Right forelimb (tissue), 1 donor: Measurements from ENCODE around the gene GREM2.

Experiments
- DNase-seq: peaks from one replicate; pipeline ENCODE4 v3.0.0-alpha.2; 2018

The GREM2 gene

DNA sequence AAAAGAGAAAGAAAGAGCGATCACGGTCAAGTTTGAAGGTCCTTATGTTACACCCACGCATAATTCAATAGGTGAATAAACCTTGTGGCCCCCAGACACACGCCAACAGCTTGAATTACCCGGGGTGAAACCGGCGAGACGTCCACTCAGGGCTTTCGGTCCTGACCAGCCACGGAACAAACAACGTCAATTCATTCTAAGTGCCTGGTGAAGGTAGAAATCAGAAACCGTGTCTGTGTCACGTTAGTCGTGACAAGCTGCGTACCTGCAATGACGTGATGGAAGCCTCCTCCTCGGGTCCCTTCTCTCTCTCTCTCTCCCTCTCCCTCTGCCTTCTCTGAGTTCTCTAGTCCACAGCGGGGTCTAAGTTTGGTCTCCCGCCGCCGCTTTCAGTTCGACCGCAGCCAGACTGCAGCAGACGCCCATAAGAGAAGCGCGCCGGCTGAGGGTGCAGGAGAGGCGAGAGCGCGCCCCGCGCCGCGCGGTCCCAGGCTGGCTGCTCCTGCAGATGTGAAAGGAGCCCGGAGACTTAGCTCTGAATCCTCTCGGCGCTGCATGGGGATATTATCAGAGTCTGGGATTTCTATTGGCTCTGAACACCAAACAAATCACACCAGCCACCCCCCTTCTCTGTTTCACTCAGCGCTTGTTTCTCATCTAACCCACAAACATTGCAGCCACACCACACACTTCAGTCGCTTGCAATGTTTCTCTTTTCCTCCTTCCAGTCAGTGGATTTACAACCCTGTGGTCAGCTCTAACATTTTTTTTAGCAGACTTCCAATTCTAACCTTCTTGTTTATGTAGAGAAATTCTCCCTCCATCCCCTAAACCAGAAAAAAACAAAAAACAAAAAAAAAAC, at the start of gene GREM2:
GREM2 (minus strand) TSS at position 537 of the 862 bp plus-strand sequence. CDS start 118,680 bp downstream, outside the sequence.
- peak; percentile 83 for DNase-seq

DNA sequence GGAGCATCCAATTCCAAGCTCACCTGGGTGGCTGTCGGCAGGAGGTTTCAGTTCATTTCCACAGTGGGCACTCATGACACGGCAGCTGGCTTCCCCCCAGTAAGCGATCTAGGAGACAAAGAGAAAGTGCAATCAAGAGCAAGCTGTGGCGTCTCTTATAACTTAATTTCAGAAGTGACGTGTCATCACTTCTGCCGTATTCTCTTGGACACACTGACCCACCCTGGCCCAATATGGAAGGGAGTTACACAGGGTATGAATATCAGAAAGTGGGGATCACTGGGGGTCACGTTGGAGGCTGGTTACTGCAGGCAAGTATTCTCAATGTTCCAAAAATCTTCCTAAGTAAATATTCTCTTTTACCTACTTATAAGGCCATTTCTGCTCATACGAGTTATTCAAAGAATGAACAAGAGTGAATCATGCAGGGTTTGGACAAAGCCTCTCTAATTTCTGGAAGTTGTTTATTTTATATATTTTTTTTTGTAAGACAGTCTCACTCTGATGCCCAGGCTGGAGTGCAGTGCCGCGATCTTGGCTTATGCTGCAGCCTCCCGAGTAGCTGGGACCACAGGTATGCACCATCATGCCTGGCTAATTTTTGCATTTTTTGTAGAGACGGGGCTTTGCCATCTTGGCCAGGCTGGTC, 46.5 kb upstream of the GREM2 start:
- DNase-seq, result no peak

DNA sequence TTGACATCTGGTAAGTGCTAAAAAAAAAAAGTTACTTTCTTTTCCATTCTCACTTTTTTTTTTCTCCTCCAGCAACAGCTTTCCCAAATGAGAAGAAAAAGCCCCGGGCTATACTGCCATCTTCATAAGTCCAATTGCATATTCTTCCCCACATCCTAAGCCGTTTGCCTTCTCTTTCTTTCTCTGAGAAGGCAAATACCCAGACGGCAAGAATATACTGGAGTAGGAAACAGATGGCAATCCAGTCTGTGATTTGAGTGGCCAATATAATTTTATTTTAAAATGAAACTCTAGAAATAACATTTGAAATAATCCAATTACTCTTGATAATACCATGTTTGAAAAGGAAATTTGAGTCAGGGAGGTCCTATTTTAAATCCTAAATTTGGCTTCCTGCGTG, 44.6 kb upstream of the GREM2 start:
- DNase-seq, result no peak

DNA sequence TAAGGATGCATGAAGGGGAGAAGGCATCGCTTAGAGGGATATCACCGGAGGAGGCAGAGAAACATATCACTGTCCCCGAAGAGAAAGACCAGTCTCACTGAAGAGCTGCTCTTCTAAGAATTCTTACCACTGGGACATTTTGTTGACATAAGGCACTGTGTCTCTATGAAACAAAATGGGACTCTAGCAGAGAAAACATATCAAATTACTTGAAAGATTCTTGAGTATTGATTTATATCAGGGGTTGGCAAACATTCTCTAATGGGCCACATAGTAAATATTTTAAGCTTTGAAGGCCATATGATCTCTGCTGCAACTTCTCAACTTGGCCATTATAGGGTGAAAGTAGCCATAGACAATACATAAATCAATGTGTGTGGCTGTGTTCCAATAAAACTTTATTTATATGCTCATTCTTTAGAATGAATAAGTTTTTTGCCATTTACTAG, 41.0 kb upstream of the GREM2 start:
- DNase-seq, result no peak

DNA sequence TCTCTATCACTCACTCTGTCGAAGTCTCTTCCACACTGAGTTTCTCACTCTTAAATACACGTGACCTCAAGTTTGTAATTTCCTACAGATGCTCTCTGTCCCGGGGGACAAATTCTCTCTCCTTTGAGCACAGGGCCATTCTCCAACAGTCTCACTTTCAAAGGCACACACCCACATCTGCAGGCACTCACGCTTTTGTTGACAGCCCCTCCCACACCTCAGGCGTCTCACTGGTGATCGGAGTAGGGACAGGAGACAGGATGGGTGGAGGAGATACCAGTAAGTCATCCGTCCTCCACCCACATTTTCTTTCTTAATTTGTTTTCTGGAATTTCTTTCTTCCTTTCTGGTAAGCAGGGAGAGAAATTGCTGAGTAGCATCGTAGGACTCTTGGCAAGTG, 40.6 kb upstream of the GREM2 start:
- DNase-seq, result peak; percentile 68

DNA sequence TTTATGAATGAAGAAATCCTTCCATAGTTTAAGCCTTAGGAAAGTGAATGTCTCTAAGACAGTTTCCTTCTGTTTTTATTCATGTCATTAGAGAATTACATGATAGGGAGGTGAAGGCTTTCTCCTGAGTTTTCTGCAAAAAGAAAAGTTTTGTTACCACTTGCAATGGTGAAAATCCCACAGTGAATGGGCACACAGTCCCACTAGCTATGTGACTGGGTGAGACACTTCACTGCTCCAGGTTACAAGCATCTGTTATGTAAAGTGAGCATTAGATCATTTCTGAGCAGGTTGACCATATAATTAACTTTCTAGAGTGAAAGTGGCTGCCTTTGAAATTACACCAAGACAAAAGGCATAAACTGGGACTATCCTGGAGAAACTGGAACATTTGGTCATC, 38.9 kb upstream of the GREM2 start:
- DNase-seq, result no peak

DNA sequence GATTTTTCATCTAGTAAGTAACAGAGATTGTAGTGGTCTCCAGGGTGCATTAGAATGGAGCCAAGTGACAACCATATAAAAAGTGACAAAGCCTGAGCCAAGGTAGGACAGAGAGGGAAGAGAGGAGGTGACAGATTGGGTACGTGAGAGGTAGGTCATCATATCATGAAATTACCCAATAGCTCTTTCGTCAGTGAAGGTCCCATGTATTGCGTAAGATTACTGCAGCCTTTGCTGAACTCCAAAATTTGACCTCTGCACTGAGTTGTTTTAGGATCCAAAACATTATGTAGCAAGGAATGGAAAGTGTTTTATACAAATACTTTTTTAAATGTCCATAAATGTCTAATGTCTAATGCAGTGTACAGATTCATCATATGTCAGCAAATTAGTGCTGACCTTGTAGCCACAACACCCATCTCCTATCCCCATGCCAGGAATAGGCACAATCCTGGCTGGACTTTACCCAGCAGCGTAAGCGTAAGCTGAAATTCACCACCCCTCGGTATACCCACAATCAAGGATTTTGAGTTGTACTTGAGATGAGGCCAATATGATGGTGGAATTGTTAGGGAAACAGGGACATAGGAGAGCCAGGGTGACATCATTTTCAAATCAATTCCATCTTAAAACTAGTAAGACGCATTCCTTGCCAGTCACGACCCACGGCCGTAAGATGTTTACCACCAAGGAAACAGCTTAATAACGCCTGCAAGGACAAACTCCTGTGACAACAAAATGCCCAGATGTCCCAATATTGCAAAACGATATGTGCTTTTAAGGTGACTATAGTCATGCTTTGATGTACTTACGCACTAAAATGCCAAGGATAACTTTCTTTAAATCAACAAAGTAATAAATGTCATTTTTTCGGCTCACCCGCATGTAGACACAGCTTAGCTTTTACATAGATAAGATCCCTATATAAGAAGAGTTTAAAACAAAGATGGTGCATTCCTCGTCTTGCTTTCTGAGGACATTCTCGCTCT, 38.1 kb upstream of the GREM2 start:
- DNase-seq, result no peak

DNA sequence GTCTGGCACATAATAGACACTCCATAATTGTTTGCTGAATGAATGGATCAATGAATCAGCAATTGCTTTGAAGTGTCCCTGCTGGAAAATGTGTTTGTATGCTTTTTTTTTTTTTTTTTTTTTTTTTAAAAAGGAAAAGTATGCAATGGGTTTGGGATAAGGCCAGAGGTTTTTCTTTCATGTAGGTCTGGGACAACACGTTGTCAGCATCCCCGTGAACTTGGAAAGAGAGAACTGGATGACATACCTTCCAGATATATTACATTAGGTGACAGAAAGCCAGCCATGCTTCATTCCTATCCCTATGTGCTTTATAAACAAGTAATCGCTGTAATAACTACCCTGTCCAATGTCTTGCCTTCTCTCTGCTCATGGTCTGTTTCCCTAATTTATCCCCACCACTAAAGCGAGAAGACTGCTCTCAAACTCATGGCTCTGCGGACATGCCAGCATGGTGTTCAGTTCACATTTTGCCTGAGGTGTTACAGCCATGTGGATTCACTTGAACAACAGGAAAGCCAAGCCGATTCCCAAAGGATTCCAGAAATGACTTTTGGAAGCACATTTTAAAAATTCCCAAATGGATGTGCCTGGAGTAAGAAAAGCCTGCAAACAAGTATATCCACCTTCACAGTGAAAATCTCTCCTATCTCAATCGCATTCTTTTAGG, 34.8 kb upstream of the GREM2 start:
- no peak for DNase-seq

DNA sequence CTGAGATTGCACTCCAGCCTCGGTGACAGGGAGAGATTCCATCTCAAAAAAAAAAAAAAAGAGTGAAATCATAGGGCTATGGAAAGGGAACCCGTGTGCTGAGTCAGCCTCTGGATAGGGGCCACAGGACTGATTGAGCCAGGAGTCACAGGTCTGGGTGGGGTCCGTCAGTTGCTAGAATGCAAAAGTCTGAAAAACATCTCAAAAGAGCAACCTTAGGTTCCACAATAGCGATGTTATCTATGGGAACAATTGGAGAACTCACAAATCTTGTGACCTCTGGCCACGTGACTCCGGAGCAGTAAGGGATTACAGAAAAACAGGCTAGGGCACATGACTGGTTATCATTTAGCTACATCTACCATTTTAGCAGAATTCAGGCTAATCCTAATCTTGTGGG, 32.8 kb upstream of the GREM2 start:
- DNase-seq, result no peak

DNA sequence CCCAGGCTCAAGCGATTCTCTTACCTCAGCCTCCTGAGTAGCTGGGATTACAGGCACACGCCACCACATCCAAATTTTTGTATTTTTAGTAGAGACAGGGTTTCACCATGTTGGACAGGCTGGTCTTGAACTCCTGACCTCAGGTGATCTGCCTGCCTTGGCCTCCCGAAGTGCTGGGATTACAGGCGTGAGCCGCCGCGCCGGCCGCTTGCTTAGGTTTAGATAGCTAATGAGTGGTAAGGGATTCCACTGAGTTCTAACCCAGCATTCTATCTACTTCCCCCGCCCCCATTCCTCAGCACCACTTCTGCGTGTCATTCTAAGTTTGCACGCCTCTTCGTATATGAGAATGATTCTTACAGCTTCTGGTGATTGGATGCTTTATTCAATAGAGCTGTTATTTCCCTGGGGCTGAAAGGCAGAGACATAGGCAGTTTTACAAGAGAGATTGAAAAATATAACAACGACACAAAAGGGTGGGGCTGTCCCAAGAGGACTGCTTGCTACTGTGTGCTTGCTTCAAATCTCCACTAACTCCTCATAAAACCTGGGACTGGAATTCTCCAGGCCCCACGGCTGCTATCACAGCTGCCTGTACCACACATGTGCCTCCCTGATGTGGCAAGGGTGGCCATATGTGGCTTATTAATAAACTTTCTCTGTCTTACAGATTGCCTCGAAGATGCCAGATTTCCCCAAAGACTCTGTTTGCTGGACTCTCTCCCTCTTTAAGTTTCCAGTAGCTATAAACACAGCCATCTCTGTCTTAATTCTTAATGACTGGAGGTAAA, 23.7 kb upstream of the GREM2 start:
- DNase-seq, result no peak

DNA sequence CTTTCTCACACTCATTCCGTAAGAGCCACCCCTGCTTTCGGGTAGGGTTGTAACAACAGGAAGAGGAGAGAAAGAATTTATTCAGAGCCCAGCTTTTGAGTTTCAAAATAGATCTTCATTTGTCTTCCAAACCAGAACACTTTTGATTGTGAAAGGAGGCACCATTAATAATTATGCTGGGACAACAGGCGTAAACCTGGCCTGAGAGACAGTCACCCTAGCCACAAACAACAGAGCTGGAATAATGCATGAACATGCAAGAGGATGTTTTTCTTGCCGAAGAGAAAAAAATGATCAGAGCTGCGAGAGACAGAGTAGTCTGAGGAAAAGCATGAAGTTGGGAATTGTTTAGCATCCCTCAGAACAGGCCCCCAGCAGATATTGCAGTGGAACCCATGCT, 18.5 kb upstream of the GREM2 start:
- no peak for DNase-seq

DNA sequence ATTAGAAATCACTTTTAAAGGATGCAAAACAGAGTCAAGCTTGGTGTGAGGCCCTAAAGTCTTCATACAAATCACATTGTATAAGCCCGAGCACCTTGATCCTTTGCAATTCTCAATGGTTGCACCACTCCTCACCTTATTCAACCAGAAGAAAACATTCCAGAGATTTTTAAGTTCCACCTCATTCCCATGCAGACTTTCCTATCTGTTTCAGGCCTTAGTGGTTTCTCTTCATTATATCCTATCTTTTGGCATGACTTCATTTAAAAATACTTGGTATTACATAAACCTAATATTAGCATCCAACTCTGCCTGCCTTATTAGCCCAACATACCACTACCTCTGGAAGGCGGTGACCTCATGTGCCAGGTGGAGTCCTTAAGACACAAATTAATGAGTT, 9.3 kb upstream of the GREM2 start:
- DNase-seq, result no peak

DNA sequence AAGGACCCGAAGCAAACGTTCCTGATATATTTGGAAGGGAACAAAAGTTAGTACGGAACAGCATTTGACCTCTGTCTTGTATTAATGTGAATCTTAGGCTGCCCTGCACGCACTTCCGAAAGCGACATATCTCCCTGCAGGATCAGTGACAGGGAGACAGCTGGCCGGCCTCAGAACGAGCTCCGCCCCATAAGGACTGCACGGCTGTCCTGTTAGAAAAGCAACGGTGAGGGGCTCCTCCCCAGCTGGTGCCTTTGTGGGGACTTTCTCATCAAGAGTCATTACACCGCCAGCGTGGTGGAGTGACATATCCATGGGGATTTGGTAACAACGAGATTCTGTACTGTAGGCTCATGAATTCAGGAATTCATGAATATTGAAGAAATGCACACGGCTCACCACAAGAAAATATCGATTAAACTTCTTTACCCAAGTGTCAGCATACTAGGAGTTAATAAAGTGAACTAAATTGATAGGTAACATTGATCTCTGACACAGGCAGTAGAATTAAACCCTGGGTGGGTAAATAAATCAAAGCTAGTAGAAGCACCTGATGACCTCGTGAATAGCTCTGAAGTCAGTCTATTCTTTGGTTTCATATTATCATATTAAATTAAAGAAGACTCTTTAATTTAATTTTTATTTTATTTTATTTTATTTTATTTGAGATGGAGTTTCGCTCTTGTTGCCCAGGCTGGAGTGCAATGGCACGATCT, 8.1 kb upstream of the GREM2 start:
- DNase-seq, result no peak

DNA sequence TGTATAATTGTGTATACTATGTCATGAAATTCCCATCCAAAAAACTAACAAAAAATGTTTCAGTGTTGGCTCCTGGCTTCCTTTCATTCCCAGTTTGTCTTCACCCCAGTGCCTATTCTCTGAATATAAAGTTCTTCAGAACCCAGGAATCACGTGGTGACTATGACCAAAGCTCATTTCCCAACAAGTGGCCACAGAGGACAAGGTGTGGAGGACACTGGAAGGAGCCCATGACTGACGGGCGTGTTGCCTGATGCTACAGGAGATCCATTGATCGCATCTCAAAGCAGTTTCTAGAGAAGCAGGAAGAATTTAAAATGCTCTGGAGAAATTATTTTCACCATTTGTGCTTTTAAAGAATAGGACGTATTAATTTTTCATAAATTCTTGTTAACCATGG, 7.4 kb upstream of the GREM2 start:
- DNase-seq, result no peak

DNA sequence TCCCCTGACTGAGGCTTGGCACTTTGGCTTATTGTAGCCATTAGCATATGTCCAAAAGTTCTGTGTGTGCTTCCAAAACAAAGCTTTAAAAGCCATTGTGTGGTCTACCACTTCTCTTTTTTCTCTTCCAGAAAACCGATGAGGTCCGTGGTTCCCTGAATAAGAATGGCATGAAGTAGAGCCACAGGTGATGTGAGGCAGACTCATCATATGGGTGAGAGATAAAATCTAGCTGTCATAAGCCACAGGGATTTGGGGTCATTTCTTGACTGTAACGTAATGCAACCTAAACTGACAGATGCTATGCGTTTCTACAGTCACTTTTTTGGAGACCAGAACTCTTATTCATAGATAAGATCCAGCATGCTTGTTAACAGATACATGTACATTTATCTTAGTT, 7.0 kb upstream of the GREM2 start:
- no peak for DNase-seq

DNA sequence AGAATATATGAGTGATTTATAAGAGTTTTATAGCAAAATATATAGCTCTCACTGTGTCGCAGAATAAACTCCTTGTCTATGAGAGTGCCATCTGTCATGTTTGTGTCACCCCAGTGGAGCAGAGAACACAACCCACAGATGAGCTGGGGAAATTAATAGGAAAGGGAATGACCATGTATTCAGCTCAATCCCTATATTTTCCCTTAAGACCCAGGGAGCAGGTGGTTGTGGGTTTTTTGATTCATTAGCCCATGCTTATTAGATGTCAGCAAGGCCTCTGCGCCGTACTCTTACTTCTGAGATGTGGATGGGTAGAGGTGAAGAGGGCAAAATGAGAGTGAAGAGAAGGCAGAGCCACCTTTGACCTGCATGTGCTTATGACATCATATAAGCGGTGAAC, 4.1 kb upstream of the GREM2 start:
- DNase-seq, result no peak

DNA sequence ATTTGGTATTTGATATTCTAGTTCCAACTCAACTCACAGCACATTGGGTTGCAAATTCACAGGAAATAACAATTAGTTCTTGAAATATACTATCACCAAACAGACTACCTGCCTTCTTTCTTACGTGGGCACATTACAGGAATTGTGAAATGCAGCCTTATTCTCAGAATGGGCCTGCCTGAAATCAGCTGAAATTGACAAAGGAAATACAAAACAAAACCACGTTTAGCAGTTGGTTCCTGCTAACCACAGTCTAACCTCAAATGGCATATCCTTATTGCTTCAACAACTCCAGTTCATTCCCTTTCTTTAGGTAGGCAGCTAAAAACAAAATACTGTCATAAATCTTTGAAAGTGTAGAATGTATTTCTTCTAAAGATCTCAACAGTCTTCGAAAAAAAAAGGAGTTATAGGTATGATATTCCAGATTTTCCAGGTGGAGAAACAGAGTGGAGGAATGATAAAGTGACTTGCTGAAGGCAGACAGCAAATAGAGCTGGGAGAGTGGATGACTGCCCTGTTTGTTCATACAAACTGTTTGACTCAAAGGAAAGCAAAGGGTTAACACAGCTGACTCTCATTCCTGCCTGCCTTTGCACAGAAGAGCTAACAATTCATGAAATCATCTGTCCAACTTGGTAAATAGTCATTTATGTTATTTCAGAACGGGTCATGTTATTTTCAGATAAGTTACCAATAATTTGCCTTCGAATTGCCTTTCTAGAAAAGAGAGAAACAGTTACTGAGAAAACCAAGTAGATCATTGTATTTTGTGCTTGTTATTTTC, 1.6 kb upstream of the GREM2 start:
- DNase-seq, result no peak

DNA sequence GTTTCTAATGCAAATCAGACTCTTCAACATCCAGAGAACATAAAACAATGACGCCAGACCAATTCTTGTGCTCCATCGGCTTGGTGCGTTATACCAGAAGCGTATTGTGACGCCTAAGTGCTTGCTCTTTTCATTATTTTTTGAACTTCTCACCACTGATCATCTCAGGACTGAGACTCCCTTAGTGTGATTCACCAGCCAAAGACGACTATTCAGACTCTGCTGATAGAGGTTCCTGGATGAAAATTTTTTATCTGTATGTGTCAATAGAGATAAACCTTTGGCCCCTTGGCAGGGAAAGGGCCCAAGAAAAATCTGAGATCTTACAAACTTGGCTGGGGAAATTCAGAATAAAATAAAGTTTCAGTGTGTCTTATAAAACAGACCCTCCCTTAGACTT, 856 bp upstream of the GREM2 start:
- no peak for DNase-seq

DNA sequence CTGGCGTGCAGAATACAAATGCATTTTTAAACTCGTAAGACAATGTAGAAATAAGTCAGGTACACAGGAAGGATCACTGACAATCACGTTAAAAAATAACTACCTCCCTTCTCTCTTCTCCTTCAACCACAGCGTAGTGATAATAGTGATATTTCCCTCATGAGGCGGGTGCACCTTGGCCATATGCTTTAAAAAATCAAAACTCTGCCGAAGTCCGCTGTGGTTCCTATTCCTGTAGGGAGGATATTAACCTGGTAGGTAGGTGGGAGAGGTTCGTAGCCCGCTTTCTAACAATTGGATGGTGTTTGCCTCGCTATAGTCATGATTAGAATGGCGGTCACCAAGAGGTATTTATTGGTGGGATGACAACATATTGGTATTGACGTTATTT, 732 bp downstream of the GREM2 start:
- DNase-seq, result no peak

DNA sequence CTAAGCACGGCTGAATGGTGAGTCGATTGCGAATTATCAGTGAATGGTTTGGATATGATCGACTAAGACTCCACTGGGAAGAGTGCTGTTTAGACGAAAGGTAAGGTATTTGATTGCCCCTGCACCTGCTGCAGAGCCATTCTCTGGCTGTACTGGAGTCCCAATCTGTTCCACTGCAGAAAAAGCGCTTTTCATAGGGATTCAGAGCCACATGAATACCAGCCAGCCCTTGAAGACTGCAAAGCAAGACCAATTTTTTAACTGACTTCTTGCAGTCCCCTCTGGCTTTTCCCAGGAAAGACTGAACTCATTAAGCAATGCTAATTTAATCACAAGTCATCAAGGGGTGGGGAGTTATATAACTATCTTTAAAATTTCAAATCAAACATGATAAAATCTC, 1.3 kb downstream of the GREM2 start:
- DNase-seq, result no peak
